Measurements from ENCODE around the gene NSG1. TPM values are rescaled to one million over a fixed set of nuclear protein-coding genes. Genes with fewer than 3 reads are reported as not detected.
"Not testable (repeated sequence)": the region's sequence is repeated elsewhere in the genome, so short reads cannot be mapped to it uniquely, and the experiment has no call there.

NSG1 gene
- total and polyA plus RNA-seq, 2 donors: 2.6 to 7.6 TPM

DNA sequence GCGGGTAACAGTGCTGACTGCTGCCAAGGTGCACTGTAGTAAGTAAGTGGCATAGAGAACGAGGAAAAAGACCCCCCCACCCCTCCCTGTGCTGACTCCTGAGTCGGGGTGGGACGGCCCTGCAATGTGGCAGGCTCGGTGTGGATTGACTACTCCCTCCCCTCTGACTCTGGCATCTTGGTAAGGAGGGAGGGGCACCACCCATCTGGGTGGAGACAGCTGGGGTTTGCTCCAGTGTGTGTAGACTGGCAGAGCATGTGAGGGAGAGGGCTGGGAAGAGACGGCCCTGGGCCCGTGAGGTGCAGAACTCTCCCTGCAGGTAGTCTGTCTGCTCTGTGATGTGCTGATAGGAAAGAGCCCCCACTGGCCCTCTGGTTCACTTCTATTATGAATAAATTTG is 31.0 kb downstream of the NSG1 start:
- H3K4me3 ChIP-seq (ENCODE audit: low read length in 2 of 2): no peak overlapping the region
- H3K9me3 ChIP-seq (ENCODE audit: control insufficient read depth in 2 of 2, insufficient read depth in 1 of 2, low read length in 1 of 2): peaks cover 0 to 8% of the 10 kb centered on the region in 2 donors
- DNase-seq (ENCODE audit: low read depth in 6 of 9, low spot score in 9 of 9): peak in 2 of 9 donors; percentile 22 to 42
- H3K36me3 ChIP-seq (ENCODE audit: control insufficient read depth in 2 of 2, insufficient read depth in 2 of 2, low read length in 1 of 2): peaks cover 13 to 42% of the 10 kb centered on the region in 2 donors
- 22% methylated on average over 7 of the region's 7 CpGs for WGBS
- H3K4me1 ChIP-seq (ENCODE audit: control insufficient read depth in 2 of 2, insufficient read depth in 2 of 2, low read length in 2 of 2): peaks cover 19 to 24% of the 10 kb centered on the region in 2 donors
- no peaks in the 10 kb centered on the region for H3K27me3 ChIP-seq (ENCODE audit: control insufficient read depth in 2 of 2, insufficient read depth in 1 of 2, low read length in 1 of 2)
- no peak overlapping the region for H3K27ac ChIP-seq (ENCODE audit: low read depth in 1 of 2, low read length in 1 of 2)

DNA sequence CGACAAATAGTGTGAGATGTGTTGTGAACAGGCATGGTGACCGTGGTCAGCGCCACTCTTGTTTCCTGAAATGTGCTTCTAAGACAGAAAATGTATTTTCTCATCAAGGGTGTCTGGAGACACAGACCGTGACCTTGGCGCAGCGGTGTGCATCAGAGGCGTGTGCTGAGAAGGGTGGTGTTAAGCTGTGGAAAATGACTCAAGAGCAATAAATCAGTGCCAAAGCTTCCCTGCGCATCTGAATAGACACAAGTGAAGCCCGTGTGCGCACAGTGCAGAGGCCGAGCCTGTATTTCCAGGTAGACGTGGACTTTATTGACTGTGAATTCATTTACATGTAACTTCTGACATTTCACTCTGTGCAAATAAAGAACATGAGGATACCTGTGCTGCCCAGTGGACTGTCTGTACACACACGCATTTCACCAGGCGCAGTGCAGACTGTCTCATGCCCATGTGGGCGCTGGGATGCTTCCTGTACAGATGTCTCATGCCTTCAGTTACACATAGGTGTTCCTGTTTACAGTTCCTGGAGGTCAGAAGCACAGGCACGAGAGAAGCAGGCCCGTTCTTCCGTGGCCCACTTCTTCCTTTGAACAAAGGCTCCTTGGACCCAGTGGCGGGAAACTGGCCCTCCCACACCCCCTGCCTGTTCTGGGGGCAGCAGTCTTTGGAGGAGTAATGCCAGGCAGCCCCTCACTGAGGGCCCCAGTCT is 31.9 kb downstream of the NSG1 start:
- H3K4me3 ChIP-seq (ENCODE audit: low read length in 2 of 2): no peak overlapping the region
- H3K27ac ChIP-seq (ENCODE audit: low read depth in 1 of 2, low read length in 1 of 2): peak overlapping the region; percentile 2 to 46
- H3K4me1 ChIP-seq (ENCODE audit: control insufficient read depth in 2 of 2, insufficient read depth in 2 of 2, low read length in 2 of 2): peaks cover 19 to 24% of the 10 kb centered on the region in 2 donors
- H3K27me3 ChIP-seq (ENCODE audit: control insufficient read depth in 2 of 2, insufficient read depth in 1 of 2, low read length in 1 of 2): no peaks in the 10 kb centered on the region
- DNase-seq (ENCODE audit: low read depth in 6 of 9, low spot score in 9 of 9): peak in 2 of 9 donors; percentile 26 to 44
- WGBS: 56% methylated on average over 19 of the region's 19 CpGs
- peaks cover 20 to 50% of the 10 kb centered on the region in 2 donors for H3K36me3 ChIP-seq (ENCODE audit: control insufficient read depth in 2 of 2, insufficient read depth in 2 of 2, low read length in 1 of 2)
- H3K9me3 ChIP-seq (ENCODE audit: control insufficient read depth in 2 of 2, insufficient read depth in 1 of 2, low read length in 1 of 2): peaks cover 0 to 8% of the 10 kb centered on the region in 2 donors

DNA sequence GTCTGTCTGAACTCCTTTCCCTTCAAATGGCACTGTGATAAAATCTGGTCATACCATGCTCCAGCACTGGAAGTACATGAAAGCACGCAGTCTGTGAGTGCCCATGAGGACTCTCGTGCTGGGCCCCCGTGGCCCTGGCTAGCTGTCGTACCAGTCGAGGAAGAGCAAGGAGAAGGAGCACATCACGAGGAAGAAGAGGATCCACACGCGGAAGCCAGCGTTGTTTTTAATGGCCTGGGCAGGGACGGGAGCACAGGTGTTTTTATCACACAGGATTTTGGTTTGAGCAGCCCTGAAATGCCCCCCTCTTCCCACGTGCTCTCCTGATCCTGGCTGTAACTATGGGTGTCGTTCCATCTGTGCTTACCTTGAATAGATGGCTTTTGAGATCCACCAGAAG is 33.0 kb downstream of the NSG1 start:
- H3K27ac ChIP-seq (ENCODE audit: low read depth in 1 of 2, low read length in 1 of 2): no peak overlapping the region
- H3K4me1 ChIP-seq (ENCODE audit: control insufficient read depth in 2 of 2, insufficient read depth in 2 of 2, low read length in 2 of 2): peaks cover 19 to 24% of the 10 kb centered on the region in 2 donors
- H3K9me3 ChIP-seq (ENCODE audit: control insufficient read depth in 2 of 2, insufficient read depth in 1 of 2, low read length in 1 of 2): peaks cover 0 to 8% of the 10 kb centered on the region in 2 donors
- DNase-seq (ENCODE audit: low read depth in 6 of 9, low spot score in 9 of 9): no peak
- H3K4me3 ChIP-seq (ENCODE audit: low read length in 2 of 2): no peak overlapping the region
- no peaks in the 10 kb centered on the region for H3K27me3 ChIP-seq (ENCODE audit: control insufficient read depth in 2 of 2, insufficient read depth in 1 of 2, low read length in 1 of 2)
- 96% methylated on average over 12 of the region's 12 CpGs for WGBS
- H3K36me3 ChIP-seq (ENCODE audit: control insufficient read depth in 2 of 2, insufficient read depth in 2 of 2, low read length in 1 of 2): peaks cover 23 to 57% of the 10 kb centered on the region in 2 donors

DNA sequence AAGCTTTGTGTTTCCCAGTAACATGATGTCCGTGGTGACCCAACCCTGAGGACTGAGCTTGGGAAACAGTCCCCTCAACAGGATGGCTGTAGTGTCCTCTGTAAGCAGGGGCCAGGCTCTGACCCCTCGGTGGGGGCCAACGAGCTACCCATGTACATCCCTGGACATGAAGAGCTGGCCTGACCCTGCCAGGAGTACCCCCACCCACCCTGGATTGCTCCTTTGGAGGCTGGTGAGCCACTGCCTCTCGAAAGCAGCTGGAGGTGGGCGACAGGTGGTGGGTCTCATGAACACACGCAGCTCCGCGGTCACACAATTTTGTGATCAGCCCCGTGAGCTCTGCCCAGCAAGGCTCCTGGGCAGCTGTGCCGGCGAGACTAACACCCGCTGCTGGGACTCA is 33.5 kb downstream of the NSG1 start:
- 94% methylated on average over 12 of the region's 12 CpGs for WGBS
- peaks cover 26 to 57% of the 10 kb centered on the region in 2 donors for H3K36me3 ChIP-seq (ENCODE audit: control insufficient read depth in 2 of 2, insufficient read depth in 2 of 2, low read length in 1 of 2)
- H3K27ac ChIP-seq (ENCODE audit: low read depth in 1 of 2, low read length in 1 of 2): no peak overlapping the region
- no peak for DNase-seq (ENCODE audit: low read depth in 6 of 9, low spot score in 9 of 9)
- no peaks in the 10 kb centered on the region for H3K27me3 ChIP-seq (ENCODE audit: control insufficient read depth in 2 of 2, insufficient read depth in 1 of 2, low read length in 1 of 2)
- H3K9me3 ChIP-seq (ENCODE audit: control insufficient read depth in 2 of 2, insufficient read depth in 1 of 2, low read length in 1 of 2): peaks cover 0 to 6% of the 10 kb centered on the region in 2 donors
- H3K4me3 ChIP-seq (ENCODE audit: low read length in 2 of 2): no peak overlapping the region
- H3K4me1 ChIP-seq (ENCODE audit: control insufficient read depth in 2 of 2, insufficient read depth in 2 of 2, low read length in 2 of 2): peaks cover 19 to 24% of the 10 kb centered on the region in 2 donors

DNA sequence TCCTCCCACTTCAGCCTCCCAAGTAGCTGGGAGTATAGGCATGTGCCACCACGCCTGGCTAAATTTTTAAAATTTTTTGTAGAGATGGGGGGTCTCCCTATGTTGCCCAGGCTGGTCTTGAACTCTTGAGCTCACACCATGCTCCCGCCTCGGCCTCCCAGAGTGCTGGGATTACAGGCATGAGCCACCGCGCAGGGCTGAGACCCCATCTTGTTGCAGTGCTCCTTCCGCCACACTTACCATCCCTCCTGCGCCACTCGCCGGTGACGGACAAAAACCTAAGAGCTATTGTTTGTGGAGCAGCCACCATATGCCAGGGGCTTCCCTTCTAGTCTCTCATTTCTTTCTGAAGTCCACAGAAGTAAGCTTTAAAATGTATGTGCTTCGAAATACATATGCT is 34.5 kb downstream of the NSG1 start:
- WGBS: 99% methylated on average over 11 of the region's 11 CpGs
- no peak overlapping the region for H3K27ac ChIP-seq (ENCODE audit: low read depth in 1 of 2, low read length in 1 of 2)
- peaks cover 19 to 24% of the 10 kb centered on the region in 2 donors for H3K4me1 ChIP-seq (ENCODE audit: control insufficient read depth in 2 of 2, insufficient read depth in 2 of 2, low read length in 2 of 2)
- H3K4me3 ChIP-seq (ENCODE audit: low read length in 2 of 2): no peak overlapping the region
- peaks cover 26 to 58% of the 10 kb centered on the region in 2 donors for H3K36me3 ChIP-seq (ENCODE audit: control insufficient read depth in 2 of 2, insufficient read depth in 2 of 2, low read length in 1 of 2)
- no peaks in the 10 kb centered on the region for H3K9me3 ChIP-seq (ENCODE audit: control insufficient read depth in 2 of 2, insufficient read depth in 1 of 2, low read length in 1 of 2)
- H3K27me3 ChIP-seq (ENCODE audit: control insufficient read depth in 2 of 2, insufficient read depth in 1 of 2, low read length in 1 of 2): no peaks in the 10 kb centered on the region
- no peak for DNase-seq (ENCODE audit: low read depth in 6 of 9, low spot score in 9 of 9)

DNA sequence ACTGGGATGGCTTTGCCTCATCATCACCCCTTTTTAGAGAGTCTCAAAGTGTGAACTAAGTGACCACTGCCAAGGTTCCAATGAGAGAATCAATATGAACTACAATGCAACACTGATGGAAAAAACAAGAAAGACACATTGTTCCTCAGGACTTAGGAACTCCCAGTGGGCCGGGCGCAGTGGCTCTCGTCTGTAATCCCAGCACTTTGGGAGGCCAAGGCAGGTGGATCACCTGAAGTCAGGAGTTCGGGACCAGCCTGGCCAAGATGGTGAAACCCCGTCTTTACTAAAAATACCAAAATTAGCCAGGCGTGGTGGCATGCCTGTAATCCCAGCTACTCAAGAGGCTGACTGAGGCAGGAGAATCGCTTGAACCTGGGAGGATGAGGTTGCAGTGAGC is 35.2 kb downstream of the NSG1 start:
- H3K9me3 ChIP-seq (ENCODE audit: control insufficient read depth in 2 of 2, insufficient read depth in 1 of 2, low read length in 1 of 2); H3K4me3 ChIP-seq (ENCODE audit: low read length in 2 of 2); DNase-seq (ENCODE audit: low read depth in 6 of 9, low spot score in 9 of 9); H3K27ac ChIP-seq (ENCODE audit: low read depth in 1 of 2, low read length in 1 of 2); H3K27me3 ChIP-seq (ENCODE audit: control insufficient read depth in 2 of 2, insufficient read depth in 1 of 2, low read length in 1 of 2): not testable (repeated sequence)
- WGBS: 99% methylated on average over 7 of the region's 7 CpGs
- Histone ChIP-seq H3K36me3 (ENCODE audit: control insufficient read depth in 2 of 2, insufficient read depth in 2 of 2, low read length in 1 of 2) (peaks cover 26 to 62% of the 10 kb centered on the region in 2 donors), H3K4me1 (ENCODE audit: control insufficient read depth in 2 of 2, insufficient read depth in 2 of 2, low read length in 2 of 2) (peaks cover 19 to 24% of the 10 kb centered on the region in 2 donors)

DNA sequence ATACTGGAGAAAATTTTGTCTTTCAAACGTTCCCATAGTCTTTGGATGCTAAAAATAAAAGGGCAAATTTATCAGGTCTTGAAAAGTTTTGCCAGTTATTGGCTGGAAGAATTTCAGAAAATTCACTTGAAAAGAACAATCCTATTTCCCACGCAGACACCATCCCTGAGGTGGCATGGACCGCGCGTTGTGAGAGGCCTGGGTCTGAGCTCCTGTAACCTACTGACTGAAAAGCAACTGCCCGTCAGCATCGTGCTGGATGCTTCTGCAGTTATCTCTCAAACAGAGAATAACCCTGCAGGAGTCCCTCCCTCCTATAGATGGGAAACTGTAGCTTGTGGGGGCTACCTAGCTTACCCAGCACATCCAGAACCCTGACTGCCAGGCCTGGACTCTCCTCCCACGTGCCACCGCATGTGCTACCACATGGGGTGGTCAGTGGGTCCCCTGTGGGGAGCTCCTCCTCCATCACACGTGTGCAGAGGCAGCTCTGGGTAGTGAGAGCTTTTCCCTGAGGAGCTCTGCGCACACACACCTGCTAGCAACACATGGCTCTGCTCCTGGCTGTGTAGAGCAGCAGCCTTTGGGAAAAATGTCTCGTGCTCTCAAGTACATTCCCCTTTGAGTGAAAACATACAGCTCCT is 36.1 kb downstream of the NSG1 start:
- no peak overlapping the region for H3K4me3 ChIP-seq (ENCODE audit: low read length in 2 of 2)
- no peak overlapping the region for H3K27ac ChIP-seq (ENCODE audit: low read depth in 1 of 2, low read length in 1 of 2)
- no peaks in the 10 kb centered on the region for H3K27me3 ChIP-seq (ENCODE audit: control insufficient read depth in 2 of 2, insufficient read depth in 1 of 2, low read length in 1 of 2)
- no peak for DNase-seq (ENCODE audit: low read depth in 6 of 9, low spot score in 9 of 9)
- 94% methylated on average over 12 of the region's 12 CpGs for WGBS
- H3K4me1 ChIP-seq (ENCODE audit: control insufficient read depth in 2 of 2, insufficient read depth in 2 of 2, low read length in 2 of 2): peaks cover 15 to 20% of the 10 kb centered on the region in 2 donors
- H3K9me3 ChIP-seq (ENCODE audit: control insufficient read depth in 2 of 2, insufficient read depth in 1 of 2, low read length in 1 of 2): no peaks in the 10 kb centered on the region
- peaks cover 30 to 59% of the 10 kb centered on the region in 2 donors for H3K36me3 ChIP-seq (ENCODE audit: control insufficient read depth in 2 of 2, insufficient read depth in 2 of 2, low read length in 1 of 2)

DNA sequence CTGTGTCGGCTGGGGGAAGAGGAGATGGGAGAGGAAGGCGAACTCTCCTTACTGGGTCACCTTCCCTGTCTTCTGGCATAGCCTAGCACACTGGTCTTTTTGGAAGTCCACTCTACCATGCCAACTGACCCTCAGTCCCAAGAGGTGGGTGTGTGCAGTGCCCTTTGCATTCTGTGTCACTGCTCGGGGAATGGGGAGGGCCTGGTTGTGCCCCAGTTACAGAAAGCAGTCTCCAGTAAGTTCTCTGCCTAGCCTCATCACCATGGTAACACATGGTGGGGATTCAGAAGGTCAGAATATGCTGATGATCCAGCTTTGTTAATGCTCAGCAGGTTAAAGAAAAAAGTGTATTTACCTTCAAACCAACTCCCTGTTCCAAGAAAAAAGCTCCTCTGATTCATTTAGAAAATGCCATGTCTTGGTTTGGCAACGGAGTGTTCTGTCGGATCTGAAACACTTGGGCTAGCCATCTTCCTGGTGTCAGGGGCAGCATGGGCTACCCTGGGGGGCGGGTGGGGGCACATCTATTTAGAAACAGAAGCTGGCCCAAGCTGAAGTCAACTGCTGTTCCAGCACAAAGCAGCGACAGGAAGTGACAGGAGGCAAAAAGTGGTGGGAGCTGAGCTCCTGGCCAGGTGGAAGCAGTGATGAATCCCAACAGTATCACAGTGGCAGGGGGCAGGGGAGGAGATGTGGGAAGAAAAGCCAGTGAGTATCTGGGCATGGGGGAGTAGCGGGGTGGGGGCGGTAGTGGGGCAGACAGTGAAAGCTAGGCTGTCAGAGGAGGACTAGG is 37.0 kb downstream of the NSG1 start:
- DNase-seq (ENCODE audit: low read depth in 6 of 9, low spot score in 9 of 9): no peak
- WGBS: 94% methylated on average over 9 of the region's 9 CpGs
- no peaks in the 10 kb centered on the region for H3K27me3 ChIP-seq (ENCODE audit: control insufficient read depth in 2 of 2, insufficient read depth in 1 of 2, low read length in 1 of 2)
- H3K27ac ChIP-seq (ENCODE audit: low read depth in 1 of 2, low read length in 1 of 2): no peak overlapping the region
- no peaks in the 10 kb centered on the region for H3K9me3 ChIP-seq (ENCODE audit: control insufficient read depth in 2 of 2, insufficient read depth in 1 of 2, low read length in 1 of 2)
- peaks cover 31 to 62% of the 10 kb centered on the region in 2 donors for H3K36me3 ChIP-seq (ENCODE audit: control insufficient read depth in 2 of 2, insufficient read depth in 2 of 2, low read length in 1 of 2)
- no peak overlapping the region for H3K4me3 ChIP-seq (ENCODE audit: low read length in 2 of 2)
- peaks cover 8 to 11% of the 10 kb centered on the region in 2 donors for H3K4me1 ChIP-seq (ENCODE audit: control insufficient read depth in 2 of 2, insufficient read depth in 2 of 2, low read length in 2 of 2)
